ENCODE results near the gene CLPTM1L.

- TF ChIP-seq CTCF (IDR thresholded peaks at IDR 0.05 in 8 of 11, conservative IDR thresholded peaks at IDR 0.05 in 3 of 11) = no peak
- no peak for TF ChIP-seq POLR2AphosphoS5 (IDR thresholded peaks at IDR 0.05)
- TF ChIP-seq POLR2A (IDR thresholded peaks at IDR 0.05) = no peak
Observed at GRCh38 chr5:1280177-1281037, 64.5 kb downstream of the CLPTM1L start.
